HepG2 (cell line): ENCODE results near the gene CALR. TPM values are rescaled to one million over a fixed set of nuclear protein-coding genes. Genes with fewer than 3 reads are reported as not detected.
A peak's percentile ranks its signal among the peaks of the same experiment; 100 is the strongest.

Source experiments
- CEBPG ChIP-seq: IDR thresholded peaks from 2 replicates; pipeline ENCODE4 v1.6.1; 2016
- ESRRA ChIP-seq: sonication (generic); formaldehyde crosslinking; IDR thresholded peaks from 2 replicates; pipeline ENCODE4 v1.5.1; 2020; ENCODE audit warnings: mild to moderate bottlenecking, low read depth, missing genetic modification reagents
- HDAC6 ChIP-seq: fragments of 200-600 bp; sonication (generic); IDR thresholded peaks from 2 replicates; pipeline ENCODE4 v1.7.0; 2017; ENCODE audit warnings: mild to moderate bottlenecking, antibody characterized with exemption, low read length, low read depth
- MAF1 ChIP-seq: sonication (generic); formaldehyde crosslinking; IDR thresholded peaks from 2 replicates; pipeline ENCODE4 v1.5.0; 2020; ENCODE audit warnings: missing genetic modification reagents, borderline replicate concordance
- NCOA1 ChIP-seq: sonication (generic); formaldehyde crosslinking; IDR thresholded peaks from 2 replicates; pipeline ENCODE4 v1.9.0; 2021; ENCODE audit warnings: missing genetic modification reagents
- NFIB ChIP-seq: sonication (generic); formaldehyde crosslinking; IDR thresholded peaks from 2 replicates; pipeline ENCODE4 v1.9.0; 2021; ENCODE audit warnings: missing genetic modification reagents, mild to moderate bottlenecking, borderline replicate concordance
- NR1H2 ChIP-seq: sonication (generic); formaldehyde crosslinking; IDR thresholded peaks from 2 replicates; pipeline ENCODE4 v1.8.1; 2022; ENCODE audit warnings: low read depth, missing genetic modification reagents, borderline replicate concordance
- PAX8 ChIP-seq: sonication (generic); formaldehyde crosslinking; IDR thresholded peaks from 2 replicates; pipeline ENCODE4 v1.8.0; 2022; ENCODE audit warnings: mild to moderate bottlenecking, missing genetic modification reagents, borderline replicate concordance
- RNF2 ChIP-seq: fragments of 450-650 bp; conservative IDR thresholded peaks from 2 replicates; pipeline ENCODE4 v1.6.1; 2016; ENCODE audit warnings: low read depth
- WIZ ChIP-seq: sonication (generic); formaldehyde crosslinking; IDR thresholded peaks from 2 replicates; pipeline ENCODE4 v1.5.1; 2020; ENCODE audit warnings: mild to moderate bottlenecking, missing genetic modification reagents
- ZFP36L2 ChIP-seq: sonication (generic); formaldehyde crosslinking; IDR thresholded peaks from 2 replicates; pipeline ENCODE4 v1.4.0; 2020; ENCODE audit warnings: missing genetic modification reagents
- ZNF205 ChIP-seq: IDR thresholded peaks from 2 replicates; pipeline ENCODE4 v1.6.1; 2018; ENCODE audit warnings: missing biosample characterization, missing genetic modification reagents
- ZNF331 ChIP-seq: sonication (generic); formaldehyde crosslinking; IDR thresholded peaks from 2 replicates; pipeline ENCODE4 v1.4.0; 2020; ENCODE audit warnings: missing genetic modification reagents
- ZNF543 ChIP-seq: sonication (generic); formaldehyde crosslinking; IDR thresholded peaks from 2 replicates; pipeline ENCODE4 v1.4.0; 2020; ENCODE audit warnings: mild to moderate bottlenecking, missing genetic modification reagents
- ZNF549 ChIP-seq: sonication (generic); formaldehyde crosslinking; IDR thresholded peaks from 2 replicates; pipeline ENCODE4 v1.5.0; 2020; ENCODE audit warnings: missing genetic modification reagents
- ZNF563 ChIP-seq: sonication (generic); formaldehyde crosslinking; IDR thresholded peaks from 2 replicates; pipeline ENCODE4 v1.8.0; 2022; ENCODE audit warnings: mild to moderate bottlenecking, moderate library complexity, missing genetic modification reagents
- ZSCAN31 ChIP-seq: sonication (generic); formaldehyde crosslinking; IDR thresholded peaks from 2 replicates; pipeline ENCODE4 v1.5.0; 2020; ENCODE audit warnings: low read depth, mild to moderate bottlenecking, missing genetic modification reagents
- polyA plus RNA-seq, 8 experiments: library from polyadenylated mRNA; depleted of rRNA in 3 of 8; stranded (reverse) in 7 of 8; unstranded in 1 of 8; fragments of >200 nt; fragmentation: Illumina TruSeq in 4 of 8; extraction: Trizol in 4 of 8; gene quantifications; 2 replicates each; pipeline versions ENCODE4 v1.2.1 to v1.2.3, GENCODE V29; 2011 to 2016; ENCODE audit warnings: low read depth in 4 of 8, missing spikeins in 1 of 8, mixed read lengths in 1 of 8; ENCODE audit not compliant: insufficient read depth in 1 of 8
- total RNA-seq, 5 experiments: library from RNA; depleted of rRNA; stranded (reverse); fragments of >200 nt; fragmentation: Illumina TruSeq; extraction: Trizol; gene quantifications; 2 replicates each; pipeline ENCODE4 v1.2.3, GENCODE V29; 2016; ENCODE audit warnings: low read depth in 1 of 5
- TF ChIP-seq, protein P1 (sequence below): sonication (generic); formaldehyde crosslinking; IDR thresholded peaks from 2 replicates; pipeline ENCODE4 v1.4.0; 2020; ENCODE audit warnings: missing genetic modification reagents
- TF ChIP-seq, protein P2 (sequence below): sonication (generic); formaldehyde crosslinking; IDR thresholded peaks from 2 replicates; pipeline ENCODE4 v1.4.0; 2020; ENCODE audit warnings: missing genetic modification reagents, mild to moderate bottlenecking, borderline replicate concordance
- TF ChIP-seq, protein P3 (sequence below): sonication (generic); formaldehyde crosslinking; IDR thresholded peaks from 2 replicates; pipeline ENCODE4 v1.4.0; 2020; ENCODE audit warnings: missing genetic modification reagents
- TF ChIP-seq, protein P4 (sequence below): sonication (generic); formaldehyde crosslinking; IDR thresholded peaks from 2 replicates; pipeline ENCODE4 v1.4.0; 2020; ENCODE audit warnings: low read depth, mild to moderate bottlenecking, missing genetic modification reagents

CALR gene
- total and polyA plus RNA-seq, 2 of the 13 experiments (the other 11 are each of a cell fraction or from before 2014, with no cell fraction given) = 898 to 934 TPM

DNA sequence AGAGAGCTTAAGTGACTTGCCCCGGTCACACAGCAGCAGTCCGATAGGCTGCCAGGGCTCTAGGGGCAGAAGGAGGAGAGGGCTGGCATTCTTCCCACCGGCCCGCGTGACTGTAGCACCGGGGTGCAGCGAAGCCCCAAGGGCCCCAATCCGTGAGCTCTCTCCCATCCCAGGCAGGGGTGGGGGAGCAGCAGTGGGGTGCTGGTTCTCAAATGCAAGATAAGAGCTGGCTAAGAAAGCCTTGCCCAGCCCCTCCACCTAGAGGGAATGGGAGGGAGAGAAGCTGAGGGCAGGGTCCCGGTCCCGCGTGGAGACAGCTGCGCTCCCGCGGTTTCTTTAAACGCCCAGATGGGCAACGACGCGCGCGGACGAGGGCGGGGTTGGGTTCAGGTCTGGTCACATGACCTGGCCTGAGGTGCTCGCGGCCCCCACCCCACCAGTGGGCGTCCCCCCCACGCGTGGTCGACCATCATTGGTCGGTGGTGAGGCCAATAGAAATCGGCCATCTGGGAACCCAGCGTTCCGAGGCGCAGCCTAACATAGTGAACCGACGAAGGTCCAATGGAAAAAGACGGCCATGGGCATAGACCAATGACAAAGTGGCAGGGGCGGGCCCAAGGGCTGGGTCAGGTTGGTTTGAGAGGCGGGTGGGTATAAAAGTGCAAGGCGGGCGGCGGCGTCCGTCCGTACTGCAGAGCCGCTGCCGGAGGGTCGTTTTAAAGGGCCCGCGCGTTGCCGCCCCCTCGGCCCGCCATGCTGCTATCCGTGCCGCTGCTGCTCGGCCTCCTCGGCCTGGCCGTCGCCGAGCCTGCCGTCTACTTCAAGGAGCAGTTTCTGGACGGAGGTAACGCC is at the start of gene CALR (continued):
- TF ChIP-seq, protein P1, sequence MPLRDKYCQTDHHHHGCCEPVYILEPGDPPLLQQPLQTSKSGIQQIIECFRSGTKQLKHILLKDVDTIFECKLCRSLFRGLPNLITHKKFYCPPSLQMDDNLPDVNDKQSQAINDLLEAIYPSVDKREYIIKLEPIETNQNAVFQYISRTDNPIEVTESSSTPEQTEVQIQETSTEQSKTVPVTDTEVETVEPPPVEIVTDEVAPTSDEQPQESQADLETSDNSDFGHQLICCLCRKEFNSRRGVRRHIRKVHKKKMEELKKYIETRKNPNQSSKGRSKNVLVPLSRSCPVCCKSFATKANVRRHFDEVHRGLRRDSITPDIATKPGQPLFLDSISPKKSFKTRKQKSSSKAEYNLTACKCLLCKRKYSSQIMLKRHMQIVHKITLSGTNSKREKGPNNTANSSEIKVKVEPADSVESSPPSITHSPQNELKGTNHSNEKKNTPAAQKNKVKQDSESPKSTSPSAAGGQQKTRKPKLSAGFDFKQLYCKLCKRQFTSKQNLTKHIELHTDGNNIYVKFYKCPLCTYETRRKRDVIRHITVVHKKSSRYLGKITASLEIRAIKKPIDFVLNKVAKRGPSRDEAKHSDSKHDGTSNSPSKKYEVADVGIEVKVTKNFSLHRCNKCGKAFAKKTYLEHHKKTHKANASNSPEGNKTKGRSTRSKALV (CRISPR knock-in tag) = no peak
- TF ChIP-seq CEBPG (CRISPR knock-in tag) (no peak), NR1H2 (CRISPR knock-in tag) (no peak), HDAC6 (no peak), WIZ (CRISPR knock-in tag) (no peak), ZNF543 (CRISPR knock-in tag) (peak; percentile 84), MAF1 (CRISPR knock-in tag) (no peak; the same call in 1 of the 2 replicates), ZNF549 (CRISPR knock-in tag) (no peak), NCOA1 (CRISPR knock-in tag) (peak; percentile 75; the same call in 1 of the 2 replicates), ESRRA (CRISPR knock-in tag) (0 out of 2 replicates have a peak, but pooled peaks have one; percentile 18), ZSCAN31 (CRISPR knock-in tag) (0 out of 2 replicates have a peak, but pooled peaks have one; percentile 78), NFIB (CRISPR knock-in tag) (no peak), ZNF563 (peak; percentile 72; the same call in 1 of the 2 replicates), PAX8 (CRISPR knock-in tag) (0 out of 2 replicates have a peak, but pooled peaks have one; percentile 66), ZNF331 (CRISPR knock-in tag) (no peak; the same call in 1 of the 2 replicates), ZFP36L2 (CRISPR knock-in tag) (no peak), RNF2 (no peak), ZNF205 (CRISPR knock-in tag) (no peak)
- TF ChIP-seq, protein P2, sequence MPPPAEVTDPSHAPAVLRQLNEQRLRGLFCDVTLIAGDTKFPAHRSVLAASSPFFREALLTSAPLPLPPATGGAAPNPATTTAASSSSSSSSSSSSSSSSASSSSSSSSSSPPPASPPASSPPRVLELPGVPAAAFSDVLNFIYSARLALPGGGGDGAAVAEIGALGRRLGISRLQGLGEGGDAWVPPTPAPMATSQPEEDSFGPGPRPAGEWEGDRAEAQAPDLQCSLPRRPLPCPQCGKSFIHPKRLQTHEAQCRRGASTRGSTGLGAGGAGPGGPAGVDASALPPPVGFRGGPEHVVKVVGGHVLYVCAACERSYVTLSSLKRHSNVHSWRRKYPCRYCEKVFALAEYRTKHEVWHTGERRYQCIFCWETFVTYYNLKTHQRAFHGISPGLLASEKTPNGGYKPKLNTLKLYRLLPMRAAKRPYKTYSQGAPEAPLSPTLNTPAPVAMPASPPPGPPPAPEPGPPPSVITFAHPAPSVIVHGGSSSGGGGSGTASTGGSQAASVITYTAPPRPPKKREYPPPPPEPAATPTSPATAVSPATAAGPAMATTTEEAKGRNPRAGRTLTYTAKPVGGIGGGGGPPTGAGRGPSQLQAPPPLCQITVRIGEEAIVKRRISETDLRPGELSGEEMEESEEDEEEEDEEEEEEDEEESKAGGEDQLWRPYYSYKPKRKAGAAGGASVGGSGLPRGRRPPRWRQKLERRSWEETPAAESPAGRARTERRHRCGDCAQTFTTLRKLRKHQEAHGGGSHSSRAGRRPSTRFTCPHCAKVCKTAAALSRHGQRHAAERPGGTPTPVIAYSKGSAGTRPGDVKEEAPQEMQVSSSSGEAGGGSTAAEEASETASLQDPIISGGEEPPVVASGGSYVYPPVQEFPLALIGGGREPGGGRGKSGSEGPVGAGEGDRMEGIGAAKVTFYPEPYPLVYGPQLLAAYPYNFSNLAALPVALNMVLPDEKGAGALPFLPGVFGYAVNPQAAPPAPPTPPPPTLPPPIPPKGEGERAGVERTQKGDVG = no peak
- TF ChIP-seq, protein P3, sequence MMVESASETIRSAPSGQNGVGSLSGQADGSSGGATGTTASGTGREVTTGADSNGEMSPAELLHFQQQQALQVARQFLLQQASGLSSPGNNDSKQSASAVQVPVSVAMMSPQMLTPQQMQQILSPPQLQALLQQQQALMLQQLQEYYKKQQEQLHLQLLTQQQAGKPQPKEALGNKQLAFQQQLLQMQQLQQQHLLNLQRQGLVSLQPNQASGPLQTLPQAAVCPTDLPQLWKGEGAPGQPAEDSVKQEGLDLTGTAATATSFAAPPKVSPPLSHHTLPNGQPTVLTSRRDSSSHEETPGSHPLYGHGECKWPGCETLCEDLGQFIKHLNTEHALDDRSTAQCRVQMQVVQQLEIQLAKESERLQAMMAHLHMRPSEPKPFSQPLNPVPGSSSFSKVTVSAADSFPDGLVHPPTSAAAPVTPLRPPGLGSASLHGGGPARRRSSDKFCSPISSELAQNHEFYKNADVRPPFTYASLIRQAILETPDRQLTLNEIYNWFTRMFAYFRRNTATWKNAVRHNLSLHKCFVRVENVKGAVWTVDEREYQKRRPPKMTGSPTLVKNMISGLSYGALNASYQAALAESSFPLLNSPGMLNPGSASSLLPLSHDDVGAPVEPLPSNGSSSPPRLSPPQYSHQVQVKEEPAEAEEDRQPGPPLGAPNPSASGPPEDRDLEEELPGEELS (CRISPR knock-in tag) = peak; percentile 32; the same call in 1 of the 2 replicates
- TF ChIP-seq, protein P4, sequence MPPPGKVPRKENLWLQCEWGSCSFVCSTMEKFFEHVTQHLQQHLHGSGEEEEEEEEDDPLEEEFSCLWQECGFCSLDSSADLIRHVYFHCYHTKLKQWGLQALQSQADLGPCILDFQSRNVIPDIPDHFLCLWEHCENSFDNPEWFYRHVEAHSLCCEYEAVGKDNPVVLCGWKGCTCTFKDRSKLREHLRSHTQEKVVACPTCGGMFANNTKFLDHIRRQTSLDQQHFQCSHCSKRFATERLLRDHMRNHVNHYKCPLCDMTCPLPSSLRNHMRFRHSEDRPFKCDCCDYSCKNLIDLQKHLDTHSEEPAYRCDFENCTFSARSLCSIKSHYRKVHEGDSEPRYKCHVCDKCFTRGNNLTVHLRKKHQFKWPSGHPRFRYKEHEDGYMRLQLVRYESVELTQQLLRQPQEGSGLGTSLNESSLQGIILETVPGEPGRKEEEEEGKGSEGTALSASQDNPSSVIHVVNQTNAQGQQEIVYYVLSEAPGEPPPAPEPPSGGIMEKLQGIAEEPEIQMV (CRISPR knock-in tag) = 0 out of 2 replicates have a peak, but pooled peaks have one; percentile 50
